ENCODE measurements around the gene OGFRL1.

OGFRL1 gene

DNA sequence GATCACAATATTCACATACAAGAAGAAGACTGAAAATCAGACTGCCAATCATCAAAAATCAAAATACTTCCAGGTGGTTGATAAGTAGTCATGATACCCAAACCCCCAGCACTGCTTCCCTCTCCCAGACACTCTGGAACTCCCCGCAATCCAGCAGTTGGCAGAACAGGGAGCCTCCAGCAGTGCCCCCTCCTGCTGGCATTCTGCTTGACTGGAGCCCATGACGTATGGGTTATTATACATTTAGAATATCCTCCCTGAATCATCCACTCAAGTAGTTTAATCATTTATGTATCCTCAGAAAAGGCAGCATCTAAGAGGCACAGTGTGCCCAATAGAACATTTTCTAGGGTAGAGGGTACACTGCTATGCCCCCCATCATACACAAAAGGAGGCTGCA, 9.3 kb upstream of the OGFRL1 start:
- Histone ChIP-seq H2AK5ac (ENCODE audit: low read length, severe bottlenecking) (no peak overlapping the region), H2AFZ (ENCODE audit: low read depth, low read length) (no peak overlapping the region), H3K18ac (ENCODE audit: low read depth in 1 of 2, low read length in 2 of 2) (no peak overlapping the region), H2BK12ac (ENCODE audit: low read length in 2 of 2) (no peak overlapping the region), H3K27ac (ENCODE audit: low read length, poor library complexity, severe bottlenecking) (peak overlapping the region; percentile 43), H2BK5ac (ENCODE audit: low read depth, low read length, poor library complexity, severe bottlenecking) (no peak overlapping the region), H3K9me3 (ENCODE audit: control insufficient read depth, low read length) (no peaks in the 10 kb centered on the region), H3K4ac (ENCODE audit: low read depth in 1 of 2, low read length in 2 of 2) (no peak overlapping the region), H3K27me3 (ENCODE audit: control insufficient read depth in 1 of 2, insufficient read depth in 1 of 2, low read length in 2 of 2) (no peaks in the 10 kb centered on the region), H3K36me3 (ENCODE audit: control insufficient read depth in 1 of 2, insufficient read depth in 2 of 2, low read depth in 1 of 2, low read length in 2 of 2) (no peaks in the 10 kb centered on the region), H3K4me1 (ENCODE audit: control insufficient read depth, insufficient read depth, low read depth, low read length) (peaks cover 7% of the 10 kb centered on the region), H2BK15ac (ENCODE audit: low read depth, poor library complexity, severe bottlenecking) (no peak overlapping the region), H4K8ac (ENCODE audit: low read length) (no peak overlapping the region), H3K4me3 (ENCODE audit: insufficient read depth in 1 of 2, low read depth in 1 of 2, low read length in 2 of 2) (no peak overlapping the region), H3K14ac (ENCODE audit: low read length in 2 of 2) (no peak overlapping the region), H3K9ac (ENCODE audit: low read length) (no peak overlapping the region), H3K23ac (ENCODE audit: low read length in 2 of 2) (no peak overlapping the region), H3K79me1 (replicated peaks; ENCODE audit: low read length, poor library complexity, severe bottlenecking) (no peaks in the 10 kb centered on the region), H4K91ac (ENCODE audit: low read length) (no peak overlapping the region), H3K4me2 (ENCODE audit: low read length, poor library complexity, severe bottlenecking) (peak overlapping the region; percentile 38), H2BK120ac (ENCODE audit: low read depth, low read length) (no peak overlapping the region)
- 94% methylated on average over 2 of the region's 2 CpGs for WGBS
- no peak for DNase-seq

DNA sequence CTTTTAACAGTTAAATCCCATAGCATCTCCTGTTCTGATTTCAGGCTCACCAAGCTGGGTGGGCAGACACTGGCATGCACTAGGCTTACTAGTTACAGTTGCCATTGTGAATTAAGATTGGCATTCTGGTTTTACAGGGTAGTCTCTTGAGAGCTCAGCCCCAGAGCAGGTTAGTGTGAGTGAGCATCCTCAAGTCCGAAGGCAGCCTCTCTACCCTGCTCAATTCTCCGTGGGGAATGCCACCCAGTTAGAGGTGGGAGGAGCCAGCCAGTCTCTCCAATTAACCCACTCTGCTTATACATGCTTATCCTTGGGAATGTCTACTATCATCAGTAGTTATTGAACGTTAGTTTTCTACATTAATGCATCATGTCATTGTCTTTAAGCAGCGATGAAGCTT, 8.9 kb upstream of the OGFRL1 start:
- no peak overlapping the region for H2BK5ac ChIP-seq (ENCODE audit: low read depth, low read length, poor library complexity, severe bottlenecking)
- H3K14ac ChIP-seq (ENCODE audit: low read length in 2 of 2) = no peak overlapping the region
- no peak overlapping the region for H2BK12ac ChIP-seq (ENCODE audit: low read length in 2 of 2)
- DNase-seq = no peak
- peaks cover 7% of the 10 kb centered on the region for H3K4me1 ChIP-seq (ENCODE audit: control insufficient read depth, insufficient read depth, low read depth, low read length)
- H2AFZ ChIP-seq (ENCODE audit: low read depth, low read length) = no peak overlapping the region
- 70% methylated on average over 2 of the region's 4 CpGs for WGBS
- H3K18ac ChIP-seq (ENCODE audit: low read depth in 1 of 2, low read length in 2 of 2) = no peak overlapping the region
- H3K79me1 ChIP-seq (replicated peaks; ENCODE audit: low read length, poor library complexity, severe bottlenecking) = no peaks in the 10 kb centered on the region
- H2BK15ac ChIP-seq (ENCODE audit: low read depth, poor library complexity, severe bottlenecking) = no peak overlapping the region
- H4K91ac ChIP-seq (ENCODE audit: low read length) = no peak overlapping the region
- H4K8ac ChIP-seq (ENCODE audit: low read length) = no peak overlapping the region
- H3K9me3 ChIP-seq (ENCODE audit: control insufficient read depth, low read length) = no peaks in the 10 kb centered on the region
- H3K4ac ChIP-seq (ENCODE audit: low read depth in 1 of 2, low read length in 2 of 2) = no peak overlapping the region
- H3K4me2 ChIP-seq (ENCODE audit: low read length, poor library complexity, severe bottlenecking) = peak overlapping the region; percentile 38
- H3K23ac ChIP-seq (ENCODE audit: low read length in 2 of 2) = no peak overlapping the region
- peak overlapping the region; percentile 10 for H3K27ac ChIP-seq (ENCODE audit: low read length, poor library complexity, severe bottlenecking)
- H3K36me3 ChIP-seq (ENCODE audit: control insufficient read depth in 1 of 2, insufficient read depth in 2 of 2, low read depth in 1 of 2, low read length in 2 of 2) = no peaks in the 10 kb centered on the region
- no peak overlapping the region for H3K4me3 ChIP-seq (ENCODE audit: insufficient read depth in 1 of 2, low read depth in 1 of 2, low read length in 2 of 2)
- no peaks in the 10 kb centered on the region for H3K27me3 ChIP-seq (ENCODE audit: control insufficient read depth in 1 of 2, insufficient read depth in 1 of 2, low read length in 2 of 2)
- H3K9ac ChIP-seq (ENCODE audit: low read length) = no peak overlapping the region
- no peak overlapping the region for H2BK120ac ChIP-seq (ENCODE audit: low read depth, low read length)
- H2AK5ac ChIP-seq (ENCODE audit: low read length, severe bottlenecking) = peak overlapping the region; percentile 15

DNA sequence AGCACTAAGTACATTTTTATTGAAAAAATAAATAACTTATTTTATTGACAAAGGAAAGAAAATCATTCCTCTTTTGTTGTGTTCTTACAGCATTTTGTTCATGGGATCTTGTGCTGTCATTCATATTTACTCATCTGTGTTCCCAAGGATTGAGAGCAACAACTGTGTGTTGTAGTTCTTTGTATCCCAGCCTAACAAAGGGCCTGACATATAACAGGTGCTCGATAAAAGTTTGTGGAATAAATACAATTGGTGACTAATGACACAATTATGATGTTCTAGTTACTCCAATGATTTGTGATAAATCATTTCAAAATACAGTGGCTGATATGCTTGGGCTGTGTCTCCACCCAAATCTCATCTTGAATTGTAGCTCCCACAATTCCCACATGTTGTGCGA, 7.9 kb upstream of the OGFRL1 start:
- DNase-seq = no peak
- Histone ChIP-seq H3K14ac (ENCODE audit: low read length in 2 of 2) (no peak overlapping the region), H3K4me3 (ENCODE audit: insufficient read depth in 1 of 2, low read depth in 1 of 2, low read length in 2 of 2) (no peak overlapping the region), H3K4me2 (ENCODE audit: low read length, poor library complexity, severe bottlenecking) (no peak overlapping the region), H3K9me3 (ENCODE audit: control insufficient read depth, low read length) (no peaks in the 10 kb centered on the region), H4K91ac (ENCODE audit: low read length) (no peak overlapping the region), H2BK5ac (ENCODE audit: low read depth, low read length, poor library complexity, severe bottlenecking) (no peak overlapping the region), H3K18ac (ENCODE audit: low read depth in 1 of 2, low read length in 2 of 2) (no peak overlapping the region), H3K79me1 (replicated peaks; ENCODE audit: low read length, poor library complexity, severe bottlenecking) (no peaks in the 10 kb centered on the region), H3K23ac (ENCODE audit: low read length in 2 of 2) (no peak overlapping the region), H3K27me3 (ENCODE audit: control insufficient read depth in 1 of 2, insufficient read depth in 1 of 2, low read length in 2 of 2) (no peaks in the 10 kb centered on the region), H2BK120ac (ENCODE audit: low read depth, low read length) (no peak overlapping the region), H3K36me3 (ENCODE audit: control insufficient read depth in 1 of 2, insufficient read depth in 2 of 2, low read depth in 1 of 2, low read length in 2 of 2) (no peaks in the 10 kb centered on the region), H2BK15ac (ENCODE audit: low read depth, poor library complexity, severe bottlenecking) (no peak overlapping the region), H2AK5ac (ENCODE audit: low read length, severe bottlenecking) (no peak overlapping the region), H2AFZ (ENCODE audit: low read depth, low read length) (no peak overlapping the region), H3K27ac (ENCODE audit: low read length, poor library complexity, severe bottlenecking) (no peak overlapping the region), H3K4ac (ENCODE audit: low read depth in 1 of 2, low read length in 2 of 2) (no peak overlapping the region), H2BK12ac (ENCODE audit: low read length in 2 of 2) (no peak overlapping the region), H4K8ac (ENCODE audit: low read length) (no peak overlapping the region), H3K4me1 (ENCODE audit: control insufficient read depth, insufficient read depth, low read depth, low read length) (peaks cover 7% of the 10 kb centered on the region), H3K9ac (ENCODE audit: low read length) (no peak overlapping the region)
- WGBS = 94% methylated on average over 2 of the region's 2 CpGs

DNA sequence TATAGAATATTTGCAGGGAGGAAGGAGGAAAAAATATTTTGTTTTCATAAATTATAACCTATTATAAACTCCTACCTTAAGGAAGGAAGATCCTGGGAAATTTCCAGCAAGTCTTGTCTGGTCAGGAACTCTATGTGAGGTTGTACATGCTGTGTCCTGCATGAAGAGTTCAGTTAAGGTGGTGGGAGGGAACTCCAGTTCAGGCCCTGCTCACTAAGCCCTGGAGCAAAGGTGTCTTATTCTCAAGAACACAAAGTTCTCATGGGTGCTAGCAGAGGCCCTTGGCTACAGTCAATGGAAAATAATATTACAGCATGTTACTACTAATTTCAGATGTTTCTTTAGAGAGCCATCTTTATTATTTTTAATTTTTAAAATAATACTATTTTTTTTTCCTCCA, 3.8 kb upstream of the OGFRL1 start:
- H3K4me1 ChIP-seq (ENCODE audit: control insufficient read depth, insufficient read depth, low read depth, low read length) = peaks cover 5% of the 10 kb centered on the region
- no peak overlapping the region for H2BK15ac ChIP-seq (ENCODE audit: low read depth, poor library complexity, severe bottlenecking)

More for the DNA sequence above, 3.8 kb upstream of the OGFRL1 start:
- Histone ChIP-seq H3K18ac (ENCODE audit: low read depth in 1 of 2, low read length in 2 of 2) (no peak overlapping the region), H2AK5ac (ENCODE audit: low read length, severe bottlenecking) (no peak overlapping the region), H3K23ac (ENCODE audit: low read length in 2 of 2) (no peak overlapping the region), H3K14ac (ENCODE audit: low read length in 2 of 2) (no peak overlapping the region), H2BK5ac (ENCODE audit: low read depth, low read length, poor library complexity, severe bottlenecking) (no peak overlapping the region), H3K27ac (ENCODE audit: low read length, poor library complexity, severe bottlenecking) (no peak overlapping the region), H2AFZ (ENCODE audit: low read depth, low read length) (no peak overlapping the region), H3K9ac (ENCODE audit: low read length) (no peak overlapping the region), H4K8ac (ENCODE audit: low read length) (no peak overlapping the region), H3K4me2 (ENCODE audit: low read length, poor library complexity, severe bottlenecking) (no peak overlapping the region), H3K27me3 (ENCODE audit: control insufficient read depth in 1 of 2, insufficient read depth in 1 of 2, low read length in 2 of 2) (no peaks in the 10 kb centered on the region), H3K9me3 (ENCODE audit: control insufficient read depth, low read length) (no peaks in the 10 kb centered on the region), H3K79me1 (replicated peaks; ENCODE audit: low read length, poor library complexity, severe bottlenecking) (no peaks in the 10 kb centered on the region), H2BK12ac (ENCODE audit: low read length in 2 of 2) (no peak overlapping the region), H4K91ac (ENCODE audit: low read length) (no peak overlapping the region), H2BK120ac (ENCODE audit: low read depth, low read length) (no peak overlapping the region), H3K4me3 (ENCODE audit: insufficient read depth in 1 of 2, low read depth in 1 of 2, low read length in 2 of 2) (no peak overlapping the region), H3K36me3 (ENCODE audit: control insufficient read depth in 1 of 2, insufficient read depth in 2 of 2, low read depth in 1 of 2, low read length in 2 of 2) (no peaks in the 10 kb centered on the region), H3K4ac (ENCODE audit: low read depth in 1 of 2, low read length in 2 of 2) (no peak overlapping the region)
- DNase-seq = no peak

Data from mesenchymal stem cell (in vitro differentiated cells and primary cell).